GM10248 (cell line): ENCODE data around the gene KCNMA1.

Source experiments
- CTCF ChIA-PET: fragments of 300-600 bp; sonication (Branson Sonifier 250); formaldehyde crosslinking; extraction: SDS; loops from one replicate; lab custom pipeline; 2021; ENCODE audit warnings: antibody characterized with exemption; lab: Yijun Ruan, JAX
- POLR2A ChIA-PET: fragments of 350-650 bp; sonication (Branson Sonifier 250); formaldehyde crosslinking; extraction: SDS; loops from one replicate; lab custom pipeline; 2020; ENCODE audit warnings: antibody characterized with exemption; lab: Yijun Ruan, JAX
- DNase-seq: peaks from one replicate; pipeline ENCODE4 v3.0.0; 2012; ENCODE audit errors: extremely low spot score
- CTCF ChIP-seq: IDR thresholded peaks from 2 replicates; pipeline ENCODE4 v1.5.1; 2012; ENCODE audit warnings: mild to moderate bottlenecking, low read depth; ENCODE audit errors: extremely low read depth, missing control alignments, control extremely low read depth

Gene KCNMA1

GRCh38 chr10:77062381-77062780 lies 575.2 kb downstream of the KCNMA1 start:
- TF ChIP-seq CTCF: no peak
- ChIA-PET CTCF (interaction anchor here (1.0 kb wide), 1 partner anchor 24 kb away, joined by 4 read pairs; no protein-coding TSS in a partner anchor), POLR2A (no interaction called here)
- no peak for DNase-seq

GRCh38 chr10:77060913-77061312 lies 576.7 kb downstream of the KCNMA1 start:
- TF ChIP-seq CTCF: no peak
- DNase-seq: no peak
- CTCF ChIA-PET: no interaction called here
- POLR2A ChIA-PET: no interaction called here

GRCh38 chr10:77056650-77057049 lies 581.0 kb downstream of the KCNMA1 start:
- TF ChIP-seq CTCF: no peak
- CTCF ChIA-PET: no interaction called here
- POLR2A ChIA-PET: no interaction called here
- DNase-seq: no peak

GRCh38 chr10:77052593-77052992 lies 585.0 kb downstream of the KCNMA1 start:
- ChIA-PET POLR2A (no interaction called here), CTCF (interaction anchor here (1.2 to 1.4 kb wide), 2 partner anchors 11 to 20 kb away, joined by 3 to 4 read pairs; no protein-coding TSS in a partner anchor)
- TF ChIP-seq CTCF: no peak
- no peak for DNase-seq

GRCh38 chr10:77051837-77052236 lies 585.8 kb downstream of the KCNMA1 start:
- POLR2A ChIA-PET: no interaction called here

GRCh38 chr10:77049896-77050295 lies 587.7 kb downstream of the KCNMA1 start:
- DNase-seq: no peak
- no peak for TF ChIP-seq CTCF
- ChIA-PET POLR2A (no interaction called here), CTCF (interaction anchor here (3.1 kb wide), 1 partner anchor 12 kb away, joined by 8 read pairs; no protein-coding TSS in a partner anchor)

More at GRCh38 chr10:77051837-77052236, 585.8 kb downstream of the KCNMA1 start:
- no peak for TF ChIP-seq CTCF
- DNase-seq: no peak
- CTCF ChIA-PET: interaction anchor here (0.9 to 3.1 kb wide), 4 partner anchors 14 to 20 kb away, joined by 3 to 8 read pairs (median 4); no protein-coding TSS in a partner anchor

- POLR2A ChIA-PET: no interaction called here
- CTCF ChIA-PET: interaction anchor here (3.1 kb wide), 1 partner anchor 11 kb away, joined by 8 read pairs; no protein-coding TSS in a partner anchor
- no peak for TF ChIP-seq CTCF
- DNase-seq: no peak
Measured at GRCh38 chr10:77049146-77049545, 588.5 kb downstream of the KCNMA1 start.
